BJ (cell line): ENCODE data around the gene NHERF1. TPM values are rescaled to one million over a fixed set of nuclear protein-coding genes. Genes with fewer than 3 reads are reported as not detected.

Source experiments
- CTCF ChIA-PET: fragments of 350-600 bp; formaldehyde crosslinking; extraction: SDS; loops from one replicate; lab custom pipeline; 2021; ENCODE audit warnings: antibody characterized with exemption, inconsistent platforms; lab: Yijun Ruan, JAX
- POLR2A ChIA-PET: fragments of 300-600 bp; sonication (Branson Sonifier 250); formaldehyde crosslinking; extraction: SDS; loops from one replicate; lab custom pipeline; 2021; ENCODE audit warnings: antibody characterized with exemption; lab: Charles Lee
- DNase-seq: peaks from one replicate; pipeline ENCODE4 v3.0.0-alpha.2; 2011; ENCODE audit warnings: low read depth
- H3K27me3 ChIP-seq: 2 replicates; pipeline ENCODE4 v1.6.0; 2011; ENCODE audit warnings: low read length; ENCODE audit not compliant: control insufficient read depth, insufficient read depth
- H3K36me3 ChIP-seq: 2 replicates; pipeline ENCODE4 v1.5.1; 2011; ENCODE audit warnings: low read length; ENCODE audit not compliant: control insufficient read depth, insufficient read depth
- H3K4me3 ChIP-seq: 2 replicates; pipeline ENCODE4 v1.5.1; 2011; ENCODE audit warnings: low read depth, mild to moderate bottlenecking, control low read depth, low read length
- CTCF ChIP-seq: IDR thresholded peaks from 2 replicates; pipeline ENCODE4 v1.5.1; 2011; ENCODE audit warnings: low read depth, mild to moderate bottlenecking, control low read depth, inconsistent platforms, low read length, moderate library complexity; ENCODE audit not compliant: insufficient read depth
- polyA plus RNA-seq: library from polyadenylated mRNA; depleted of rRNA; stranded (reverse); fragments of >200 nt; gene quantifications from 2 replicates; pipeline ENCODE4 v1.2.3, GENCODE V29; 2011

NHERF1 gene
- polyA plus RNA-seq, 1 experiment, result 16.3 TPM

- Histone ChIP-seq H3K4me3 (no peak overlapping the region), H3K36me3 (no peaks in the 10 kb centered on the region; the same call in 1 of the 2 replicates), H3K27me3 (peaks cover 30% of the 10 kb centered on the region)
- no peak for DNase-seq
- ChIA-PET CTCF (interaction anchor here (0.8 to 3.7 kb wide), 6 partner anchors 9 to 133 kb away, joined by 3 to 14 read pairs (median 4); no protein-coding TSS in a partner anchor), POLR2A (no interaction called here)
- TF ChIP-seq CTCF, result peak; percentile 44
Observed at GRCh38 chr17:74737299-74738050, 11.0 kb upstream of the NHERF1 start.

- H3K4me3 ChIP-seq, result no peak overlapping the region
- TF ChIP-seq CTCF, result no peak
- peaks cover 30% of the 10 kb centered on the region for H3K27me3 ChIP-seq
- POLR2A ChIA-PET, result no interaction called here
- DNase-seq, result no peak
- CTCF ChIA-PET, result interaction anchor here (0.8 to 3.7 kb wide), 8 partner anchors 8 to 124 kb away, joined by 3 to 14 read pairs (median 4); partner anchors contain the start of gene GRIN2C
- no peaks in the 10 kb centered on the region; the same call in 1 of the 2 replicates for H3K36me3 ChIP-seq
Observed at GRCh38 chr17:74738051-74738996, 10.1 kb upstream of the NHERF1 start.

GRCh38 chr17:74739227-74739831, 9.1 kb upstream of the NHERF1 start:
- no peak for TF ChIP-seq CTCF
- DNase-seq, result no peak
- Histone ChIP-seq H3K27me3 (peaks cover 30% of the 10 kb centered on the region), H3K4me3 (no peak overlapping the region), H3K36me3 (no peaks in the 10 kb centered on the region; the same call in 1 of the 2 replicates)
- ChIA-PET POLR2A (no interaction called here), CTCF (interaction anchor here (1.0 to 1.9 kb wide), 2 partner anchors 32 to 121 kb away, joined by 3 to 6 read pairs; partner anchors contain the start of gene GRIN2C)

- ChIA-PET CTCF (no interaction called here), POLR2A (no interaction called here)
- no peak for TF ChIP-seq CTCF
- DNase-seq, result no peak
- H3K27me3 ChIP-seq, result peaks cover 28% of the 10 kb centered on the region
- no peak overlapping the region for H3K4me3 ChIP-seq
- H3K36me3 ChIP-seq, result no peaks in the 10 kb centered on the region; the same call in 1 of the 2 replicates
Observed at GRCh38 chr17:74740173-74740572, 8.3 kb upstream of the NHERF1 start.
